GM12865 (cell line): Measurements from ENCODE around the gene C6orf132.

Source experiments
- DNase-seq: peaks from one replicate; pipeline ENCODE4 v3.0.0; 2010; ENCODE audit warnings: low read depth
- H3K4me3 ChIP-seq: 2 replicates; pipeline ENCODE4 v1.5.1; 2011; ENCODE audit warnings: mild to moderate bottlenecking, low read depth, low read length, control low read depth
- CTCF ChIP-seq: IDR thresholded peaks from 2 replicates; pipeline ENCODE4 v1.5.1; 2011; ENCODE audit warnings: low read length, control low read depth, low read depth, inconsistent platforms; ENCODE audit not compliant: insufficient read depth; ENCODE audit errors: missing control alignments

Gene C6orf132

DNA sequence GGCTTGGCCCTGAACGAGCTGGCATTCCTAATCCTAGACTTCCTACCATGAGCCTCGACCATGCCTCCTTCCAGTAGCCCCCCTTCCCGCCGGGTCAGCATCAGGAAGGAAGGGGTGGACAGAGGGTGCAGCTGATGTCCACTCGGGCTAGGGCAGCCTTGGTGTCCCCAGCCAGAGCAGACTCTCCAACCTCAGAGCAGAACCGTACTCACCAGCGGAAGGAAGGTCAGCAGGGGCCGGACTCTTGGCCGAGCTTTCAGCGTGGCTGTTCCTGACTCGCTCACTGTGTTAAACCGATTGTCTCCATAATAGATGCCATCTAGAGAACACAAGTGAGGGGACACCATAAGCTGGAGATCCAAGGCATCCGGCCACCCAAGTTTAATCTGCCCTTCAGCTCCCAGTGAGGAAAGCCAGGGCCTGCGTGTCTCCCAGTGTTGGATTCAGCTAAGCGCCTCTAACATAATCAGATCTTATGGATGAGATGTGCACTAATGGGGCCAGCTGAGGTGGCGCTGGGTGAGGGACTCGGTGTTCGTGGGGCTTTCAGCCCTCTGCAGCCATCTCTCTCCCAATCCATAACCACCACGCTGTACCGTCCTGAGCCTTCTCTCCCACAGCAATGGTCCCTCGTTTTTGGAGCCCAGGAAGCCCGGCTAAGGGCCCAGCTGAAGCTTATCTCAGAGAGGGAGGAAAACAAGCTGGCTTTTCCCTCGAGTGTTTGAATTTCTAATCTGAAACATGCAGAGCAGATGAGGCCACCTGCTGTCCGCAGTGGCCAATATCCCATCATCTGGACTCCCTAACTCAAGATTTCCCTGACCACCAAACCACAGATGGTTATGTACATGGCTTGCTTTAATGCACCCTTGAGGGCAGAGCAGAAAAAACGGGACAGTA lies 13.7 kb downstream of the C6orf132 start:
- TF ChIP-seq CTCF, result no peak
- DNase-seq, result no peak
- no peak overlapping the region for H3K4me3 ChIP-seq

DNA sequence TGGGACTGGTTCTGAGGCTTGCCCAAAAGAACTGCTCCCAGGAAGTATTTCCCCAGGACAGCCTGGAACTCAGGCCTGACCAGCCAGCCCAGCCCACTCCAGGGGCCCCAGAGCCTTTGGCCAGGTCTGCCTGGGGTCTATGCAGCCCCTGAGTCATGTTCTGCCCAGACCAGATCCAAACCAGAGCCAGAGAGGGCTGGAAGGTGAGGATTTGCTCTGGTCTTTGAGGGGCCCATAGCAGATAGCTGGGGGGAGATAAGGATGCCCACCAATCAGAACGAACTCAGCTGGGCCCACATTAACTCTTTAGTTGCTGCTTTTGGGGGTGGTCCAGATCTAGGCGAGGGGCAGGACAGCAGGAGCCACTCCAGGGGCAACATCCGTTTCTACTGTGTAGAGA lies 16.8 kb downstream of the C6orf132 start:
- TF ChIP-seq CTCF, result no peak
- H3K4me3 ChIP-seq, result no peak overlapping the region
- no peak for DNase-seq

DNA sequence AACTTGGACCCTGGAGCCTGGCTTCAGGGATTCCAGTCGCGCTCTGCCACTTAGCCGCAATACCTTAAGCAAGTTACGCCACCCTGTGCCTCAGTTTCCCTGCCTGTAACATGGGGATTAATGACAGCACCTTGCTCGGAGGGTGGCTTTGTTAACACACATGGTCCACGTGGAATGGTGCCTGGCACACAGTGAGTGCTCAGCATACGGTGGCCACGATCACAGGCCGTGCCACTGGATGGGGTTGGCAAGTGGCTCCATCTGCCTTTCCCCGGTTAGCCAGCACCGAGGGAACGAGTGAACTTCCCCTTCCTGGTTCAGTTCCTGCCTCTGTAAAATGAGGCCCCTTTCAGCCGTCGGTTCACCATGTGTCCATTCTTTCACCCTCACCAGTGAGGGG lies 17.2 kb downstream of the C6orf132 start:
- TF ChIP-seq CTCF, result no peak
- no peak for DNase-seq
- H3K4me3 ChIP-seq, result no peak overlapping the region

DNA sequence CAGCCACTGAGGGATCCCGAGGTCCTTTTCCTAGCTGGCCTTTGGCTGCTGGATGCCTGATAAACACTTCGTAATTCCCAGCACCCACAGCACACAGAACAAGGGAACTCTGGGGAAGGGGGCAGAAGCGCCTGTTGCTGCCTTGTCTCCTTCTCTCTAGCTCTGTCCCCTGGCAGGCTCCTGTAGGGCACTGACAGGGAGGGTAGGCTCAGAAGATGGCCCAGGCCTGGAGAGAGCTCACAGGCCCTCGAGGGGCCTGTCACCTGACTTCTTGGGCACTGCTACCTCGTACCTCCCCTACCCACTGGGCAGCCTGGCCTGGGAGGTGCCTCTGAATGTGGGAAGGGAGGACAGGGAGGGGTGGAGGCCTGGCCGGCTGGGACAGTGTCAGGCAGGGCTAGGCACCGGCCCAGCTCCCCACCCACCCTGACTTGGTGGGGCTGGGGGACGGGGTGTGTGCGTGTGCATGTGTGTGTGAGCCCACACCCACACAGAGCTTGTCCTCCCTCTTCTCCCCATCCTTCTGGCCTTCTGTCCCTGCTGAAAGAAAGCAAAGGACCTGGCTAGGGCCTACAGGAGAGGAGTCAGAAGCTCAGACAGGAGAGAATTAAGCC lies 18.1 kb downstream of the C6orf132 start:
- DNase-seq, result no peak
- no peak for TF ChIP-seq CTCF
- H3K4me3 ChIP-seq, result no peak overlapping the region

GRCh38 chr6:42123379-42124103 lies 18.9 kb downstream of the C6orf132 start:
- DNase-seq, result no peak
- no peak for TF ChIP-seq CTCF
- H3K4me3 ChIP-seq, result no peak overlapping the region

DNA sequence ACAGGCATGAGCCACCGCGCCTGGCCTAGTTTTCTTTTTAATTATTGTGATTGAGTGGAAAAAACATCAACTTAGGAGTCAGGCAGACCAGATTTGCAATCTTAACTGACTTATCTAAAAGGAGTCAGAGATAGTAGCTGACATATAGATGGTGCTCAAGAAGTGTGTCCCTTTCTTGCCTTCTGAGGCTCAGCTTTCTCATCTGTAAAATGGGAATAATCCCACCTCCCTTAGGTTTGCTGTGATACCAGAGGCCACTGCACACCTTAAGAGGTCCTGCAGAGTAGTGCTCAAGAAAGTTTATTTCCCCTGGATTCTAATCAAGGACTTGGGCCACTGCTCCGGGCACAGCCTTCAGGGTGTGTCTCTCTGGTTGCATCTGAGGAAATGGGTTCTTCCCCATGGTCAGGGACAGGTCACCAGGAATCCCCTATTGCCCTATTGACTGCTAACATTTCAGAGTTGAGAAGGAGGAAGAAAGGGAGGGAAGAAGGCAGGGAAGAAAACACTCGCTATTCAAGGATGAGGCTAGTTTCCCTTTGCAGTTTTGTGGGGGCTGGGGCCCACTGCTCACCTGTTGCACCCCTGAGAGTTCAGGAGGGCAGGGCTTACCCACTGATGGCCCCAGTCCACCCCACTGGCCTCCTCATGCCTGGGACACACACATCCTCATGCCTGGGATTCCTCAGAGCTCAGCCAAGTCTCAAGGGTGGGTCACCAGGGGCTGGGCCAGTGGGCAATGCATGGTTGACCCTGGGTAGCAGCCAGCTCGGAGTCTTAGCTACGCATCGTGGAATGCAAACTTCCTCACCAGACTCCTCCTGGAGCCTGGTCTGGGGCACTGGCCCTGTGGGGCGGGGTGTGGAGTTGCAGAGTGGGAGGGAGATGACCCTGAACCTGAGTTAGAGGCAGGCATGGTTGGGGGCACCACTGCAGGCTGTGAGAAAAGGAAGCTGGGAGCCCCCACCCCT lies 21.2 kb downstream of the C6orf132 start:
- no peak overlapping the region for H3K4me3 ChIP-seq
- DNase-seq, result no peak
- no peak for TF ChIP-seq CTCF
